GM18861 (cell line): Measurements from ENCODE around the gene IPO13.

ENCODE experiments used
- ATAC-seq: cut with Tn5 transposase; IDR thresholded peaks from one replicate; pipeline ENCODE4 v1.9.1; 2021; ENCODE audit not compliant: unreplicated experiment

Gene IPO13

GRCh38 chr1:43946236-43947060, at the start of gene IPO13:
IPO13 (plus strand) TSS chr1:43946950; CDS start chr1:43947601, 651 bp downstream.
- ATAC-seq, result peak; percentile 94

DNA sequence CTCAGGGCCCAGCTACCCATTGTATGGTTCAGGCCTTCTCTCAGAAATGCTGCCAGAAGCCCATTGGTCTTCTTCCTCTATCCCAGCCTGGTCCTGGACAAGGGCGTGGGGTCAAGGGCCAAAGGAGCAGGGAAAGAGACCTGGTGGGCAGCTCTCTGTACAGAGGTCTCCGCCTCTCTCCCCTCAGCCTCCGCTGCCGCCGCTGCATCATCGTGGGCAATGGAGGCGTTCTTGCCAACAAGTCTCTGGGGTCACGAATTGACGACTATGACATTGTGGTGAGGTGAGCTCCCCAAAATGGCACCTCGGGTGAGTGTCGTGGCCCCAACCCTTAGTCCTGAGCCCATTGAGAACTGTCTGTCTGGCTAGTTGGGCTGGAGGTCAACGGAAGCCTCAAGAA, 47.8 kb upstream of the IPO13 start:
- ATAC-seq, result no peak

- no peak for ATAC-seq
Measured at GRCh38 chr1:43900386-43900785, 46.4 kb upstream of the IPO13 start.

- no peak for ATAC-seq
Measured at GRCh38 chr1:43901196-43901961, 45.4 kb upstream of the IPO13 start.

DNA sequence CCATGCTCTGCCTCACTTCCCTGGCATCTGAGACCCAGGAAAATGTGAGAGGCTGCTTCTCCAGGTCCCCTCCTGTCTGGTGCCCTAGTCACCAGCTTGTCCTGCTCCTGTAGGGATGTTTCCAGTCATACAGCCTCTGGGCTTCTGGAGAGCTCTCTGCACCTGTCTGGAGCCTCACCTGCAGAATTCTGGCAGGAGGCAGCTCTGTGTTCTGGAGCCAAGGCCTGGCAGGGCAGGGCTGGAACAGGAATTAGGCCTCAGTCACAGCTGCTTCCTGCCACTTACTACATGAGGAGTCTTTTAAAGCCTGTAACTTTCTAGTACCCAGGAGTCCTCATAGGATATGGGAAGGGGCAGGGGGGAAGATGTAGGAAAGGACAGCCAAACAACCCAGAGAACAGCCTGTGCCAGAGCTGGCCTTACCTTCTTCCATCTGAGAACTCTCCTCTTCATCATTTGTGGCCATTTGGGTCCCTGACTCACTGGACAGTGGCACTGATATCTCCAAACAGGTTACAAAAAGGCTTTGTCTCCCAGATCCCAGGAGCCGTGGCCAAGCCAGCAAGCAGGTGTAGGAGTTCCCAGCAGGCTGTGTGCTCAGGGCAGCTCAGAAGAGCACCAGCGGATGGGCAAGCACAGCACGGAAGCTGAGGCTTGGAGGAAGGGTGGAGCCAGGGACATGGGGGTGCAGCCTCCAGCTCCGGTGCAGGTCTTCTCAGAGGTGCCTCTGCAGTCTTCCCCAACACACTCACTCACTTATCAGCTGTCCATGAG, 44.5 kb upstream of the IPO13 start:
- no peak for ATAC-seq

DNA sequence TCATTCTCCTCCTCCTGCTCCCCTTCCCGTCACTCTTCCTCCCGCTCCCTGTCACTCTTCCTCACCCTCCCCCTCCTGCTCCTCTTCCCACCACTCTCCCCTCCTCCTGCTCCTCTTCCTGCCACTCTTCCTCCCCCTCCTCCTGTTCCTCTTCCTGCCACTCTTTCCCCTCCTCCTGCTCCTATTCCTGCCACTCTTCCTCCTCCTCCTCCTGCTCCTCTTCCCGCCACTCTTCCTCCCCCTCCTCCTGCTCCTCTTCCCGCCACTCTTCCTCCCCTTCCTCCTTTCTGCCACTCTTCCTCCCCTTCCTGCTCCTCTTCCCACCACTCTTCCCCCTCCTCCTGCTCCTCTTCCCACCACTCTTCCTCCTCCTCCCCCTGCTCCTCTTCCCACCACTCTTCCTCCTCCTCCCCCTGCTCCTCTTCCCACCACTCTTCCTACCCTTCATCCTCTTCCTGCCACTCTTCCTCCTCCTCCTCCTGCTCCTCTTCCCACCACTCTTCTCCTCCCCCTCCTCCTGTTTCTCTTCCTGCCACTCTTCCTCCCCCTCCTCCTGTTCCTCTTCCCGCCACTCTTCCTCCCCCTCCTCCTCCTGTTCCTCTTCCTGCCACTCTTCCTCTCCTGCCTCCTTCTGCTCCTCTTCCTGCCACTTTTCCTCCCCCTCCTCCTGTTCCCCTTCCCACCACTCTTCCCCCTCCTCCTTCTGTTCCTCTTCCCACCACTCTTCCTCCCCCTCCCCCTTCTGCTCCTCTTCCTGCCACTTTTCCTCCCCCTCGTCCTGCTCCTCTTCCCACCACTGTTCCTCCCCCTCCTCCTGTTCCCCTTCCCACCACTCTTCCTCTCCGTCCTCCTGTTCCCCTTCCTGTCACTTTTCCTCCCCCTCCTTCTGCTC, 41.8 kb upstream of the IPO13 start:
- ATAC-seq, result no peak

- no peak for ATAC-seq
Measured at GRCh38 chr1:43908226-43908625, 38.5 kb upstream of the IPO13 start.

DNA sequence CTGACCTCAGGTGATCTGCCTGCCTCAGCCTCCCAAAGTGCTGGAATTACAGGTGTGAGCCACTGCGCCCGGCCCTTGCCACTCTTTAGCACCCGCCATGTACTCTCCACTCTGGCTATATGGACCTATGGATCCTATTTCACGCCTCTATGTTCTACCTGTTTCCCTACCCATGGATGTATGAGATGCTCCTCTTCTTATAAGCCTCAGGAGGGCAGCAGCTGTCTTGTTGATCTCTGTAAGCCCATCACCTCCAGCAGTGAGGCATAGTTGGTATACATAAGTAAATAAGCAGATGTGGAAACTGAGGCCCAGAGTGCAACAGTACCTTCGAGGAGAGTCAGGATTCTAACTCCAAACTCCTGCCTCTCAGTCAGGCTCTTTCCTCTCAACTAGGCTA, 37.9 kb upstream of the IPO13 start:
- ATAC-seq, result no peak

DNA sequence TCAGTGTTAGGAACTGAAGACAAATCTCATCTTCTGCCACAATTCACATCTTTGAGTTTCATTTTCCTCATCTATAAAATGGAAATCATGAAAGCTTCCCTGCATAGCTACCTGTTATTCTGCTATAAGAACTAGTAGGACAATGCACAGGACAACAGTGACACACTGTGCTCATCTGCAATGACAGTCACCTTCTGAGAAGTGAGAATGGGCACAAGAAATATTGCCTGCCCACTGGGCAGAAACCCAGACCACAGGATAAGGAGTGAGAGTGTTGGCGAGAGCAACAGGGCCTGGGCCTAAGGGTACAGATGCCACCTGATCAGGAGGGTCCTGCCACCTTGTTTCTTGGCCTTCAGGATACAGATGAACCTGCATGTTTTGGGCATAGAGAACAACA, 36.4 kb upstream of the IPO13 start:
- no peak for ATAC-seq

GRCh38 chr1:43912607-43913006, 34.1 kb upstream of the IPO13 start:
- no peak for ATAC-seq

GRCh38 chr1:43913051-43913501, 33.7 kb upstream of the IPO13 start:
- ATAC-seq, result no peak

DNA sequence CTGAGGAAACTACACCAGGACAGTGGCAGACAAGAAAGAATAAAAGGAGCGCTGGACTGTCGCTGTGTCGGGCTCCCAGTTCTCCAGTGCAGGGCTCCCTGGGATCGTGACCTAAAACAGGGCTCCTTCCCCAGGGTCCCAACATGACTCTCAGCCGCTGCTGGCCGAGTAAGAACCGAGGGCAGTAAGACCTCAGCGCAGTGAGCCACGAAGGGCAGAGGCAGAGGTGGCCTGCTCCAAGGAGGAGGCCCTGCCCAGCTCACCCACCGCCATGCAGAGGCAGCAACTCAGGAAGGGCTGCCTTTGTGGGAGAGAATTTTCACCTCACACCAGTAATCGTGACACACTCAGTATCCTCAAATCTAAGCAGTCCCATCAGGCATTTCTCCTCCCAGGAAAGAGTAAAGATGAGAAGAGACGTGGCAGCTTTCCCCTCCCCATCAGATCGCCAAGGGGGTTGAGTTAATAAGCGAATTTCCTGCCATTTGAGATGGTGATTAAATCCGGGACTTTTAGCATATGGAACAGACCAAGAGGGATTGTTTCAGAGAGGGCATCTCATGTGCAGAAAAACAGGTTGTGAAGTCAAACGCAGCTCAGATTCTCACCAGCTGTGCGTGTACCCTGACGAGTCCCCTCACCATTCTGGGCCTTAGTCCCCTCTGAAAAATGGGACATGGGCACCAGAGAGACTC, 32.9 kb upstream of the IPO13 start:
- ATAC-seq, result no peak

DNA sequence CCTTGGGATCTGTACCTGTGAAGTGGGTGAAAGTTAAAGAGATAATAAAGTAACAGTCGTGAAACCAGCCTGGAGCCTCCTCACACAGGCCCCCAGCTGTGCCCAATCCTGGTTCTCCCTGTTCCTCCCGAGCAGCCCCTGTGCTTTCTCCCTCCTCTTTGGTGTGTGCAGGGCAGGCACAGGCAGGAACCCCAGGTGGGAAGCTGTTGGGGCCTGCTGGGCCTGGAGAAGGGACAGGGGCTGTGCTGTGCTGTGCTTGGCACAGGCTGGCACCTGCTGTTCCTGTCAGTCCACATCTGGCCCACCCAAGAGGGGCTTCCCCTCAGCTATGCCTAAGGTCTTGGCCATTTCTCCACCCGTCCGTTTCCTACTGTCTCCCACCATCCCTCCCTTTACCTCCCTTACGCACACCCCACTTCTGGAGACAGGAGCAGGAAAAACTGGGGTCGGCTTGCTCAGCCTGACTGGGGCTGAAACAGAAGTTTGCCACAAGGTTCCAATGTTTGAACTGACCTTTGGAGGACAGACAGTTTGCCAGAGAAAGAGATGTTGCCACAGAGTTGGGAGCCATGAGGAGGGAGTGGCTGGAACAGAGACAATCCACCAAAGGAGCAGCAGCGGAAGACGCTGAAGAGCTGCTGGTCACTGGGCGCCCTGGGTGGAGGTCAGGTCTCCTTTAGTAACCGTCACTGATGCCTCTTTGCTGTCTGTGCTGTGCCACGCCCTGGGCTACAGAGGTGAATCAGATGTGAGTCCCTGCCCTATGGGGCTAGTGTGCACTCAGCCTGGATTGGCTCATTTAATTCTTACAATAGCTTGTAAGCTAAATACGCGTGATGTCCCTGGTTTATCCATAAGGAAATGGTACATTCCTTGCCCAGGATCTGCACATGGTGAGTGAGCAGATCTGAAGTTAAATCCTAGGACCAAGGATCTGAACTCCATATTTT, 31.9 kb upstream of the IPO13 start:
- no peak for ATAC-seq

- ATAC-seq, result no peak
Measured at GRCh38 chr1:43919906-43920305, 26.8 kb upstream of the IPO13 start.

DNA sequence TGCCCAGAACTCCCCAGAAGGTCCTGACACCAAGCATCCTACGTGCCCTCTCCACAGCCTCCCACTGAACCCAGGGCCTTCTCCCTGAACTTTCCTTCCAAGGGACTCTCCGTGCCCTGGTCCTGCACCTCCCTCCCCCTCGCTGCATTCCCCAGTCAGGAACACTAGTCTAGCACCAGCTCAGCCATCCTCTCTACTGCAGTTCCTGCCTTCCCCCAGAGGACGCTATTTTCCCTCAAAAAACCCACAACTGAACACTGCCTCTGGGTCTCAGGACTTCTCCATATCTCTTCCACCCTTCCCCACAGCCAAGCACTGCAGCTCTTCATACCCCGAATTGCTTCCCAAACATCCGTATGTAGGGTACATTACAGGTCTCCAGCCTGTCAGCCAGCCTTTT, 25.7 kb upstream of the IPO13 start:
- ATAC-seq, result no peak

GRCh38 chr1:43924516-43924915, 22.2 kb upstream of the IPO13 start:
- no peak for ATAC-seq

DNA sequence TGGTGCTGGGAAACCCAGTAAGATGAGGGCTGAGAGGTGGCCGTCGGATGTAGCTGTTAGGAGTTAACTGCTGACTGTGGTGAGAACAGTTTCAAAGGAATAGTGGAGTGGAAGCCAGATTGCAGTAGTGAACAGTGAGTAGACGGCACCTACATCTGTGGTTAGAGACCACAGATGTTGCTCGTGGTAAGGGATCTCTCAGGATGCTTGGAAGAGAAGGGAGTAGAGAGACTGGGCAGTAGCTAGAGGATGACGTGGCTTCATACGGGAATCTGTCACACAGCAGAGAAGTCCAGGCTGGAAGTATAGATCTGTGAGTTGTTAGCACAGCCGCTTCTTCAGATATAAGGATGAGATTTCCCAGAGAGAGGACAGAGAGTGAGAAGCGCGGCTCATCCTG, 20.9 kb upstream of the IPO13 start:
- ATAC-seq, result no peak

- ATAC-seq, result no peak
Measured at GRCh38 chr1:43930168-43930948, 16.4 kb upstream of the IPO13 start.
